ENCODE measurements around the gene PAGR1. TPM values are rescaled to one million over a fixed set of nuclear protein-coding genes. Genes with fewer than 3 reads are reported as not detected.

PAGR1 gene
- total and polyA plus RNA-seq, 9 of the 15 experiments (the other 6 are each of a cell fraction or from before 2014, with no cell fraction given) = 1.4 to 58.2 (median 16.8) TPM

GRCh38 chr16:29806641-29807425 lies 9.1 kb upstream of the PAGR1 start (continued):
- TF ChIP-seq, protein P1, sequence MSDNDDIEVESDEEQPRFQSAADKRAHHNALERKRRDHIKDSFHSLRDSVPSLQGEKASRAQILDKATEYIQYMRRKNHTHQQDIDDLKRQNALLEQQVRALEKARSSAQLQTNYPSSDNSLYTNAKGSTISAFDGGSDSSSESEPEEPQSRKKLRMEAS (CRISPR knock-in tag; IDR thresholded peaks at IDR 0.05) = peak; percentile 73
- TF ChIP-seq NRF1 (conservative IDR thresholded peaks at IDR 0.05 in 1 of 2, IDR thresholded peaks at IDR 0.05 in 1 of 2) = no peak
- TF ChIP-seq, protein P2, sequence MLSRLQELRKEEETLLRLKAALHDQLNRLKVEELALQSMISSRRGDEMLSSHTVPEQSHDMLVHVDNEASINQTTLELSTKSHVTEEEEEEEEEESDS (CRISPR knock-in tag; IDR thresholded peaks at IDR 0.05) = no peak
- TF ChIP-seq ZNF707 (CRISPR knock-in tag; conservative IDR thresholded peaks at IDR 0.05) = no peak
- peak; percentile 67 for TF ChIP-seq TAF1 (IDR thresholded peaks at IDR 0.05; ENCODE audit: control insufficient read depth, extremely low read depth, insufficient read depth, low read length, severe bottlenecking)
- TF ChIP-seq CBX5 (IDR thresholded peaks at IDR 0.05; ENCODE audit: borderline replicate concordance, low read depth) = no peak
- 0 out of 2 replicates have a peak, but pooled peaks have one; percentile 13 for TF ChIP-seq CHD2 (IDR thresholded peaks at IDR 0.05; ENCODE audit: low read depth, low read length)
- no peak for TF ChIP-seq BRF1 (IDR thresholded peaks at IDR 0.05; ENCODE audit: borderline replicate concordance, extremely low read depth, insufficient read length)
- TF ChIP-seq YY1 (IDR thresholded peaks at IDR 0.05; ENCODE audit: borderline replicate concordance in 1 of 3, control insufficient read depth in 1 of 3, extremely low read depth in 1 of 3, insufficient read depth in 3 of 3, insufficient read length in 1 of 3, insufficient replicate concordance in 2 of 3, low read depth in 1 of 3, low read length in 2 of 3) = peak in 1 of 3 experiments; percentile 70
- no peak for TF ChIP-seq PHB2 (IDR thresholded peaks at IDR 0.05; ENCODE audit: low read depth)
- TF ChIP-seq, protein P3, sequence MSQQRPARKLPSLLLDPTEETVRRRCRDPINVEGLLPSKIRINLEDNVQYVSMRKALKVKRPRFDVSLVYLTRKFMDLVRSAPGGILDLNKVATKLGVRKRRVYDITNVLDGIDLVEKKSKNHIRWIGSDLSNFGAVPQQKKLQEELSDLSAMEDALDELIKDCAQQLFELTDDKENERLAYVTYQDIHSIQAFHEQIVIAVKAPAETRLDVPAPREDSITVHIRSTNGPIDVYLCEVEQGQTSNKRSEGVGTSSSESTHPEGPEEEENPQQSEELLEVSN (IDR thresholded peaks at IDR 0.05; ENCODE audit: borderline replicate concordance in 1 of 2, extremely low read depth in 1 of 2, insufficient read depth in 1 of 2, insufficient read length in 1 of 2, low read depth in 1 of 2, low read length in 1 of 2, poor library complexity in 1 of 2, severe bottlenecking in 1 of 2) = peak; percentile 73 to 91

Data from K562 (cell line).